Sigmoid colon (tissue), 7 donors: ENCODE measurements around the gene AMTN. TPM values are rescaled to one million over a fixed set of nuclear protein-coding genes. Genes with fewer than 3 reads are reported as not detected.
A peak's percentile ranks its signal among the peaks of the same experiment; 100 is the strongest.

ENCODE experiments used
- DNase-seq: peaks from one replicate; pipeline ENCODE4 v3.0.0-alpha.2; 2019
- H3K27ac ChIP-seq, 4 donors: fragments of 200-600 bp; sonication (generic); one replicate each; pipeline ENCODE4 v1.5.1; 2016 to 2019; ENCODE audit warnings: mild to moderate bottlenecking in 1 of 4
- H3K27me3 ChIP-seq, 3 donors: fragments of 200-600 bp; sonication (generic); one replicate each; pipeline ENCODE4 v1.5.1; 2019; ENCODE audit warnings: mild to moderate bottlenecking in 1 of 3
- H3K36me3 ChIP-seq, 4 donors: fragments of 200-600 bp; sonication (generic); one replicate each; pipeline ENCODE4 v1.5.1; 2016 to 2019
- H3K4me1 ChIP-seq, 4 donors: fragments of 200-600 bp; sonication (generic); one replicate each; pipeline ENCODE4 v1.5.1; 2017 to 2019
- H3K4me3 ChIP-seq, 4 donors: fragments of 200-600 bp; sonication (generic); one replicate each; pipeline ENCODE4 v1.5.1; 2017 to 2019; ENCODE audit warnings: mild to moderate bottlenecking in 2 of 4, moderate library complexity in 1 of 4
- H3K9me3 ChIP-seq, 4 donors: fragments of 200-600 bp in 3 of 4; sonication (generic) in 3 of 4; one replicate each; pipeline versions ENCODE4 v1.5.1 to v1.6.1; 2013 to 2019
- CTCF ChIP-seq, 4 experiments: fragments of 450-650 bp in 3 of 4; fragments of 200-600 bp in 1 of 4; IDR thresholded peaks; one replicate each; pipeline ENCODE4 v1.5.1; 2016 to 2019; ENCODE audit warnings: antibody characterized with exemption in 4 of 4, mild to moderate bottlenecking in 3 of 4, moderate library complexity in 2 of 4
- EP300 ChIP-seq, 4 donors: sonication (generic); formaldehyde crosslinking; IDR thresholded peaks; one replicate each; pipeline ENCODE4 v1.6.1; 2017; ENCODE audit warnings: antibody characterized with exemption in 4 of 4
- POLR2A ChIP-seq, 2 donors: fragments of 450-650 bp; IDR thresholded peaks; one replicate each; pipeline ENCODE4 v1.6.1; 2016; ENCODE audit warnings: antibody characterized with exemption in 2 of 2, mild to moderate bottlenecking in 2 of 2, moderate library complexity in 2 of 2
- POLR2AphosphoS5 ChIP-seq, 4 donors: sonication (generic); formaldehyde crosslinking; IDR thresholded peaks; one replicate each; pipeline ENCODE4 v1.6.1; 2017; ENCODE audit warnings: antibody characterized with exemption in 4 of 4
- whole genome bisulfite sequencing, 2 donors: extraction: QIAGEN DNeasy Blood & Tissue Kit; methylation state at CpG; one replicate each; pipeline ENCODE4 v1.1.7; 2013; 5-methylcytosine and 5-hydroxymethylcytosine counted together
- intact Hi-C: fragments of 100-400 bp; cut with DNase I; formaldehyde crosslinking; loops from one replicate; pipeline ENCODE4 v1.15.1; 2023
- polyA plus RNA-seq, 3 donors: library from polyadenylated mRNA; stranded (reverse); fragments of 200-250 nt; gene quantifications; one replicate each; pipeline ENCODE4 v1.2.3, GENCODE V29; 2013
- total RNA-seq, 4 donors: library from RNA; depleted of rRNA; stranded (reverse); fragments of >200 nt; gene quantifications; one replicate each; pipeline ENCODE4 v1.1.0, GENCODE V29; 2016
- donor health status: healthy with polysubstance abuse.
- donor health status: Bipolar disorder and iron deficiency.
- donor health status: healthy.

AMTN gene
- total and polyA plus RNA-seq, 7 donors, result not detected

- WGBS, 2 donors, result 44 to 46% methylated on average over 4 of the region's 4 CpGs
- TF ChIP-seq CTCF (IDR thresholded peaks at IDR 0.05), result no peak
- no peak for TF ChIP-seq POLR2AphosphoS5 (IDR thresholded peaks at IDR 0.05)
- TF ChIP-seq EP300 (IDR thresholded peaks at IDR 0.05), result no peak
- TF ChIP-seq POLR2A (IDR thresholded peaks at IDR 0.05), result no peak
- H3K27ac ChIP-seq, result no peak overlapping the region
- no peaks in the 10 kb centered on the region for H3K27me3 ChIP-seq
- no peaks in the 10 kb centered on the region for H3K4me1 ChIP-seq
- H3K4me3 ChIP-seq, result no peak overlapping the region
- no peaks in the 10 kb centered on the region for H3K9me3 ChIP-seq
- H3K36me3 ChIP-seq, result no peaks in the 10 kb centered on the region
- DNase-seq, result no peak
- intact Hi-C loops, result no loop called here
These were observed 13.6 kb upstream of the AMTN start for GRCh38 chr4:70504733-70505132.

- intact Hi-C loops, result no loop called here
- DNase-seq, result no peak
- Histone ChIP-seq H3K4me1 (no peaks in the 10 kb centered on the region), H3K27me3 (no peaks in the 10 kb centered on the region), H3K4me3 (no peak overlapping the region), H3K27ac (no peak overlapping the region), H3K9me3 (no peaks in the 10 kb centered on the region), H3K36me3 (no peaks in the 10 kb centered on the region)
- WGBS, 2 donors, result 3% methylated on average over 7 of the region's 7 CpGs
- no peak for TF ChIP-seq POLR2A (IDR thresholded peaks at IDR 0.05)
- TF ChIP-seq CTCF (IDR thresholded peaks at IDR 0.05), result peak; percentile 12 to 81 (median 56)
These were observed 13.1 kb upstream of the AMTN start for GRCh38 chr4:70505151-70505748.

- no peaks in the 10 kb centered on the region for H3K36me3 ChIP-seq
- TF ChIP-seq POLR2A (IDR thresholded peaks at IDR 0.05) (no peak), CTCF (IDR thresholded peaks at IDR 0.05) (no peak), POLR2AphosphoS5 (IDR thresholded peaks at IDR 0.05) (no peak), EP300 (IDR thresholded peaks at IDR 0.05) (no peak)
- intact Hi-C loops, result no loop called here
- H3K27me3 ChIP-seq, result no peaks in the 10 kb centered on the region
- H3K4me1 ChIP-seq, result no peaks in the 10 kb centered on the region
- WGBS, 2 donors, result 60 to 73% methylated on average over 1 of the region's 1 CpG
- DNase-seq, result no peak
- H3K4me3 ChIP-seq, result no peak overlapping the region
- no peaks in the 10 kb centered on the region for H3K9me3 ChIP-seq
- no peak overlapping the region for H3K27ac ChIP-seq
These were observed 9.6 kb upstream of the AMTN start for GRCh38 chr4:70508801-70509200.

GRCh38 chr4:70511365-70511764 is 7.0 kb upstream of the AMTN start:
- no peak overlapping the region for H3K27ac ChIP-seq

More at GRCh38 chr4:70511365-70511764, 7.0 kb upstream of the AMTN start:
- intact Hi-C loops, result no loop called here
- Histone ChIP-seq H3K4me1 (no peaks in the 10 kb centered on the region), H3K27me3 (no peaks in the 10 kb centered on the region), H3K9me3 (no peaks in the 10 kb centered on the region), H3K4me3 (no peak overlapping the region), H3K36me3 (no peaks in the 10 kb centered on the region)
- 87 to 93% methylated on average over 3 of the region's 3 CpGs for WGBS, 2 donors
- DNase-seq, result no peak
- no peak for TF ChIP-seq CTCF (IDR thresholded peaks at IDR 0.05)
- no peak for TF ChIP-seq POLR2A (IDR thresholded peaks at IDR 0.05)
- TF ChIP-seq POLR2AphosphoS5 (IDR thresholded peaks at IDR 0.05), result no peak
- TF ChIP-seq EP300 (IDR thresholded peaks at IDR 0.05), result no peak
